Effector CD4-positive, alpha-beta T cell (primary cell): ENCODE measurements around the gene NKIRAS2.
A peak's percentile ranks its signal among the peaks of the same experiment; 100 is the strongest.

ENCODE experiments used
- DNase-seq: peaks from one replicate; pipeline ENCODE4 v3.0.0-alpha.2; 2020

The NKIRAS2 gene

GRCh38 chr17:42027961-42028790 lies 8.3 kb downstream of the NKIRAS2 start:
- DNase-seq = no peak

- no peak for DNase-seq
Measured at GRCh38 chr17:42028791-42029127, 8.9 kb downstream of the NKIRAS2 start.

GRCh38 chr17:42031584-42031983 lies 11.7 kb downstream of the NKIRAS2 start:
- no peak for DNase-seq

- DNase-seq = no peak
Measured at GRCh38 chr17:42034059-42034458, 14.2 kb downstream of the NKIRAS2 start.

- DNase-seq = no peak
Measured at GRCh38 chr17:42038221-42038973, 18.5 kb downstream of the NKIRAS2 start.

GRCh38 chr17:42039794-42040763 lies 20.2 kb downstream of the NKIRAS2 start:
- no peak for DNase-seq

- no peak for DNase-seq
Measured at GRCh38 chr17:42040818-42041217, 20.9 kb downstream of the NKIRAS2 start.

- DNase-seq = no peak
Measured at GRCh38 chr17:42041619-42042018, 21.7 kb downstream of the NKIRAS2 start.

GRCh38 chr17:42042598-42043319 lies 22.9 kb downstream of the NKIRAS2 start:
- DNase-seq = no peak

GRCh38 chr17:42045719-42046118 lies 25.8 kb downstream of the NKIRAS2 start:
- DNase-seq = no peak

- no peak for DNase-seq
Measured at GRCh38 chr17:42047343-42047742, 27.5 kb downstream of the NKIRAS2 start.

GRCh38 chr17:42049834-42050392 lies 30.0 kb downstream of the NKIRAS2 start:
- no peak for DNase-seq

- DNase-seq = peak; percentile 38
Measured at GRCh38 chr17:42050393-42051012, 30.6 kb downstream of the NKIRAS2 start, which contains the start of gene C17orf113. TSS of gene C17orf113 (minus strand) at chr17:42050601. CDS start at chr17:42043376, 7,225 bp downstream.

GRCh38 chr17:42051013-42051400 lies 31.1 kb downstream of the NKIRAS2 start:
- no peak for DNase-seq

- no peak for DNase-seq
Measured at GRCh38 chr17:42051645-42052044, 31.8 kb downstream of the NKIRAS2 start.

GRCh38 chr17:42052346-42052877 lies 32.5 kb downstream of the NKIRAS2 start:
- DNase-seq = no peak

GRCh38 chr17:42053731-42054500 lies 34.0 kb downstream of the NKIRAS2 start:
- DNase-seq = no peak

GRCh38 chr17:42055027-42055426 lies 35.1 kb downstream of the NKIRAS2 start:
- DNase-seq = no peak

- no peak for DNase-seq
Measured at GRCh38 chr17:42055496-42055895, 35.6 kb downstream of the NKIRAS2 start.

GRCh38 chr17:42056635-42057034 lies 36.7 kb downstream of the NKIRAS2 start:
- DNase-seq = no peak
